Fibroblast of peridontal ligament (primary cell): ENCODE data around the gene ESYT3.
"Not testable (repeated sequence)": the region's sequence is repeated elsewhere in the genome, so short reads cannot be mapped to it uniquely, and the experiment has no call there.

ENCODE experiments used
- DNase-seq: peaks from one replicate; pipeline ENCODE4 v3.0.0-alpha.2; 2010; ENCODE audit errors: extremely low read depth

The ESYT3 gene

GRCh38 chr3:138443521-138444503 lies 9.4 kb downstream of the ESYT3 start:
- DNase-seq: no peak

DNA sequence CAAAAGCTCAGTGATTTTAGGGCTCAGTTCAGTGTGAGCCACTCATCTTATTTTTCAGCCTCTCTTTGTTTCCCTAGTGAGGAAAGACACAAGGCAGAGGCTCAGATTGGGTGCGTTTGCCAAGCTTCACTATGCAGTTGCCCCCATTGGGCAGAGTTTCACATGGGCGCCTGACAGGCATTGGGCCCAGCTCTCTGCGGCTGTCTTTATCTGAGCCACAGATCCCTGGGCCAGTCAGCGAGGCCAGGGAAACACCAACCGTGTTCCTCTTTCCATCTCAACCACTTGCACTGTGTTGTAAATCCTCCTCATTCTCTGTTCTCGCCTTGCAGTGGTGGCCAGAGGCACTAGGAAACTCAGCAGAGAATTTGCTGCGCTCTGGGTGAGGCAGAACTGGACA lies 10.8 kb downstream of the ESYT3 start:
- no peak for DNase-seq

DNA sequence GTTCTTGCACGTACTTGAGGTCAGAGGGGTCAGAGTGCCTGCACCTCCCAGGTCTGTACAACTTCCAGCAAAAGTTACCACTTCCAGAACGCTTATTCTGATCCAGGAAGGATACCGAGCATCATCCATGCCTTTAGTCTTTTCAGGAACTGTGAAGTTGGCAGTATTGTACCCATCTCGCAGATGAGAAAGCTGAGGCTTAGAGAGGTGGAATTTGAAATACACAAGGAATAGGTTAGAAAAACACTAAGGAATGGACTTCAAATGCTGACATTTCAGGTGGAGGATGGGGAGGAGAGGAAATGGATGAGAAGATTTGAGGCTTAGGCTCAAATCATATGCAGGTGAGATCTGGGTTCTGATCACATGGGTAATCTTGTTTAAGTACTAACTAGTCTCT lies 11.2 kb downstream of the ESYT3 start:
- no peak for DNase-seq

DNA sequence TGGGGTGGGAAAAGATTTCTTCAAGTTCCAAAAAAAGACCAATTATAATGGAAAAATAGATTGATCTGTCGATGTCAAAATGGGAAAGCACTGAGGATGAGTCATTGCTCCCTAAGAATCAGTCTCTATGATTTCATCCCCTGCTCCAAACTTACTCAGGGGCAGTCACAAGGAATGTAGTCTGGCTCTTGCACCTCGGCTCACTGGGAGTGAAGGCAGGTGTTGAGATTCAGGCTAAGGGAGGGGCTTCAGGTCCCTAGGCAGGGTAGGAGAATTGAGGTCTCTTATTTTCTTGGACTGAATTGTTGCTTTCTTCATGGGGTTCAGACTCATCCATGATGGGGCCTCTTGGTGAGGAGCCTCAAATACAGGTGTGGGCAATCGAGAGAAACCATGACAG lies 14.2 kb downstream of the ESYT3 start:
- no peak for DNase-seq

- no peak for DNase-seq
Observed at GRCh38 chr3:138449490-138449889, 15.1 kb downstream of the ESYT3 start.

GRCh38 chr3:138450181-138450580 lies 15.8 kb downstream of the ESYT3 start:
- no peak for DNase-seq

- DNase-seq: no peak
Observed at GRCh38 chr3:138450704-138451424, 16.4 kb downstream of the ESYT3 start.

- no peak for DNase-seq
Observed at GRCh38 chr3:138451595-138452162, 17.3 kb downstream of the ESYT3 start.

GRCh38 chr3:138452436-138452835 lies 18.0 kb downstream of the ESYT3 start:
- no peak for DNase-seq

DNA sequence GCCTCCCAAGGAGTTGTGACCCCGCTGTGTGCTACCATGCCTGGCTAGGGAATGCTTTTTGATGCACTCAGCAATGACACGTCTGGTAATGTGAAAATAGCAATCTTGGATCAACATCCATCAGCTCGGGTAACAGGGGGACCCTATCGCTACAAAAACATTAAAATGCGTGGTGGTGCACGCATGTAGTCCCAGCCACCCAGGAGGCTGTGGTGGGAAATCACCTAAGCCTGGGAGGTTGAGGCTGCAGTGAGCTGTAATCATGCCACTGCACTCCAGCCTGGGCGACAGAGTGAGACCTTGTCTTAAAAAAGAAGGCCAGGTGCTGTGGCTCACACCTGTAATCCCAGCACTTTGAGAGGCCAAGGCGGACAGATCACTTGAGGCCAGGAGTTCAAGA lies 19.5 kb downstream of the ESYT3 start:
- not testable (repeated sequence) for DNase-seq

- DNase-seq: no peak
Observed at GRCh38 chr3:138455801-138456716, 21.6 kb downstream of the ESYT3 start.

DNA sequence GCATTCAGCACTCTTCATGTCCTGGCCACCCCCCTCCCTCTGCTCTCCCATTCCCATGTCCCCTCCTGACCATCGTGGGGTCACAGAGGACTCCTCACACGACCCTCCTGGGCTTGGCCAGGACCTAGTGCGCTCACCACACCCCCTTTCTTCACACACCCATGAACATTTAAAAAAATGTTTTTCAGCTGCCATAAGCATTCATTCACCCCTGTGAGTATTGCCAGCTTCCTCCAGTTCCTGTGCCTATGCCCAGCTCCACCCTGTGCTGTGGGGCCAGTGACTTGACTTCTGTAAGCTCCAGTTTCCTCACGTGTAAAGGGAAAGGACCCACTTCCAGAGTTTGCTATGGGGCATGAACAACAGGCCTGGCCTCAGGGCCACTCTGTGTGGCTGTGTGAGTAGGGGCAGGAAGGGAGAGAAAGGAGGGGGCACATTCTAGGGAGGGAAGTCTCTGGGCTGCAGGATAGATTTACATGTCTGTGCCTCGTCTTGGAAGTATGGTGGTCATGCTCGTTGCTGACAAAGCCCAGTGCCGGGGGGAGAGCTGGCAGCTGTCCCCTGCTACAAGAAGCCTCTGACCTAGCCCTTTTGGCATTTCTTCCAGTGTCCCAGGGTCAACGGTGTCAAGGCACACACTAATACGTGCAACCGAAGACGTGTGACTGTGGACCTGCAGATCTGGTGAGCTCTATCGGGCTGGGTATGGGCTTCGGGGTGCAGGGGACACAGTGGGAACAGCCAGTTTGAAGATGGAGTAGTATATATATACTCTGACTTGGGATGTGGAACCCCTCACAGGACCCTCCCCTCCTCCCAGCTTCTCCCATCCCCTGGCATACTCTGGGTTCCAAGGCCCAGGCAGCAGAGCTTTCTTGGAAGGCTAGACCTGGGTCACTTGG lies 22.8 kb downstream of the ESYT3 start:
- DNase-seq: no peak

- no peak for DNase-seq
Observed at GRCh38 chr3:138457863-138458735, 23.7 kb downstream of the ESYT3 start.

GRCh38 chr3:138458774-138459499 lies 24.5 kb downstream of the ESYT3 start:
- DNase-seq: no peak

DNA sequence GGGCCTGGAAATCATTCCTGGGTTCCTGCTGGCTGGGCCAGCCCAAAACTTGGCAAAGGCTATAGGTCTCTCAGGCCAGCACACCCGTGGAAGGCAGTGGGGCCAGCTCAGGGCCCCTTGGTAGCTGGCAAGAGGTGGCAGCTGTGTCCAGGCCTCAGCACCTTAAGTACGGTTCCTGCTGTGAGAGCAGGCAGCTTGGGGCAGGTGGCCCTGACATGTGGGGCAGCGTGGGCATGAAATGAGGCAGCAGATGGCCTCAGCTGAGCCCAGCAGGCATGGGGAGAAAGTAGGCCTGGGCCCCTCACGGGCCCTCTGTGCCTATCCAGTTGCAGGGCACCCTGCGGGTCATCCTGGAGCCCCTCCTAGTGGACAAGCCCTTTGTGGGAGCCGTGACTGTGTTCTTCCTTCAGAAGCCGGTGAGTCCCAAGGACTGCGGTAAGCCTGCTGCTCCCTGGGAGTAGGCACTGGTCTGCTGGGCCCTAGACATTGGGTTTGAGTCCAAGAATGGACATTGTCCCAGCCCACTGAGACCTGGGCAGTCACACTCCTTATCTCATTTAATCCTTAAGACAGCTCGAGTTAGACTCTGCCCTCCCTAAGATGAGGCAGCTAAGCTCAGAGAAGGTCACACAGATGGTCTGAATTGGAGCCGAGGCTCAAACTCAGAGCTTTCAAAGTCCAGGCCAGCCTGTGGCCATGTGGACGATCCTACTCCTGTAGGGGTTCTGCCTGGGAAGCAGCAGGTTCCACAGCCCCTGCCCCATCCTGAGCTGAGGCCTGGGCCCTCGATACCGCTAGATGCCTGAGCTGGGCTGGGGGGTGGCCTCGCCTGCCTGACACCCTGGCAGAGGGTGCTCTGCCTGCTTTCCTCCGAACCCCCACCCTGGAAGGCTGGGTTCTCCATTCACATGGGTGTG lies 25.5 kb downstream of the ESYT3 start:
- no peak for DNase-seq

DNA sequence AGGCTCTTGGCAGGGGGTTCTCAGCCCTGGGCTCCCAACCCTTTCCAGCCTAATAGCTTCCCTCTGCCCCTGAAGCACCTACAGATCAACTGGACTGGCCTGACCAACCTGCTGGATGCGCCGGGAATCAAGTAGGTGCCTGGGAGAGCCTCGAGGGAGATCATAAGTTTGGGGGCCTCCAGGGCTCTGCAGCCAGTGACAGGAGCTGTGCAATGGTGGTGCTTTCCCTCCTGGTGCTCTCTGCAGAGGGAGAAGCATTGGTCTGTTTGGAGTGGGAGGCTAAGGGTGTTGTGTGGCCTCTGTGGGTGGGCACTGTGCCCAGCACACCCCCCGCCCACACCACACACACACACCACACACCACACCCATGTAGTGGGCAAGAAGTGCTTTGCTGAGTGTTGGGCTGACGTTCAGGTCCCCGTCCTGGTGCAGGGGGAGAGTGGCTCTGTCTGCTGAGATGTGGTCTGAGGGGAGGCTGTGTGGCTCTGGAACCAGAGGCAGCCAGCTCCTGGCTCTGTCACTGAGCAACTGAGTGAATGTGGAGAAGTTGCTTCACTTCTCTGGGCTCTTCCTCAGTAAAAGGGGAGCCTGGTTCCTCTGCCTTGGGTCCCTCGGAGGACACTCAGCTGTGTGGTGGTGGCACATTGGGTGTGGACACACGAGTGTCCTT lies 26.3 kb downstream of the ESYT3 start:
- DNase-seq: no peak

DNA sequence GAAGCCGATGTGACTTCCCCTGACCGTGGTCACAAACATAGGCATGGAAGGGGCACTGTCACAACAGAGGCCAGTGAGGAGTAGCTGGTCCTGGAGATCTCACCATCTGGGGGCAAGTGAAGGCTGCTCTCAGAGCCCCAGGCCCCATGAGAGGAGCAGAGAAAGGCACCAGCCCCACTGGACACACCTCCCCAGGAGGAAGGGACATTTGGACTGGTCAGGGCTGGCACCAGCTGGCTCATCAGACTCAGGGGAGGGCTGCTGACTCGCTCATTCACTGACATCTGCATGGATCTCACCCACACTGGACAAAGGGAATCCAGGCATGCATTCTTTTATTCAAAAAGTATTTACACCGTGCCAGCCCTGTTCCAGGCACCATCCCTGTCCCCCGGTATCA lies 26.8 kb downstream of the ESYT3 start:
- DNase-seq: peak; percentile 18
